ENCODE data around the gene RMDN2.

Gene RMDN2

GRCh38 chr2:38064801-38065501 is 139.9 kb downstream of the RMDN2 start:
- H3K9me3 ChIP-seq (ENCODE audit: low read length), result no peaks in the 10 kb centered on the region
- no peak overlapping the region for H3K9ac ChIP-seq (ENCODE audit: low read length)
- H3K9me2 ChIP-seq (ENCODE audit: low read depth, low read length), result no peaks in the 10 kb centered on the region
- H3K4me1 ChIP-seq (ENCODE audit: insufficient read depth, low read length, severe bottlenecking), result no peaks in the 10 kb centered on the region
- H3F3A ChIP-seq (ENCODE audit: insufficient read depth, low read length), result no peaks in the 10 kb centered on the region
- H3K4me2 ChIP-seq (ENCODE audit: low read length), result no peak overlapping the region
- no peak overlapping the region for H3K4me3 ChIP-seq (ENCODE audit: low read depth, low read length, poor library complexity, severe bottlenecking)
- no peak overlapping the region for H3K27ac ChIP-seq (ENCODE audit: low read depth, low read length, poor library complexity, severe bottlenecking)
- H3K36me3 ChIP-seq (ENCODE audit: insufficient read depth, low read length), result no peaks in the 10 kb centered on the region
- no peak overlapping the region for H2AFZ ChIP-seq (ENCODE audit: low read length)
- H4K20me1 ChIP-seq (ENCODE audit: insufficient read depth, low read length), result no peaks in the 10 kb centered on the region
- no peaks in the 10 kb centered on the region for H3K79me2 ChIP-seq (ENCODE audit: insufficient read depth, low read length)
- no peak for TF ChIP-seq EZH2 (IDR thresholded peaks at IDR 0.05; ENCODE audit: borderline replicate concordance, low read length)
- no peak for TF ChIP-seq CTCF (IDR thresholded peaks at IDR 0.05; ENCODE audit: low read length)
- H3K27me3 ChIP-seq (ENCODE audit: insufficient read depth, low read length), result no peaks in the 10 kb centered on the region

- no peaks in the 10 kb centered on the region for H3F3A ChIP-seq (ENCODE audit: insufficient read depth, low read length)
- H3K36me3 ChIP-seq (ENCODE audit: insufficient read depth, low read length), result no peaks in the 10 kb centered on the region
- H3K9ac ChIP-seq (ENCODE audit: low read length), result no peak overlapping the region
- H3K9me3 ChIP-seq (ENCODE audit: low read length), result no peaks in the 10 kb centered on the region
- H3K27me3 ChIP-seq (ENCODE audit: insufficient read depth, low read length), result no peaks in the 10 kb centered on the region
- H3K27ac ChIP-seq (ENCODE audit: low read depth, low read length, poor library complexity, severe bottlenecking), result no peak overlapping the region
- no peak overlapping the region for H3K4me2 ChIP-seq (ENCODE audit: low read length)
- TF ChIP-seq EZH2 (IDR thresholded peaks at IDR 0.05; ENCODE audit: borderline replicate concordance, low read length), result no peak
- no peak for TF ChIP-seq CTCF (IDR thresholded peaks at IDR 0.05; ENCODE audit: low read length)
- H3K4me1 ChIP-seq (ENCODE audit: insufficient read depth, low read length, severe bottlenecking), result no peaks in the 10 kb centered on the region
- no peak overlapping the region for H2AFZ ChIP-seq (ENCODE audit: low read length)
- no peaks in the 10 kb centered on the region for H4K20me1 ChIP-seq (ENCODE audit: insufficient read depth, low read length)
- H3K9me2 ChIP-seq (ENCODE audit: low read depth, low read length), result no peaks in the 10 kb centered on the region
- no peaks in the 10 kb centered on the region for H3K79me2 ChIP-seq (ENCODE audit: insufficient read depth, low read length)
- no peak overlapping the region for H3K4me3 ChIP-seq (ENCODE audit: low read depth, low read length, poor library complexity, severe bottlenecking)
Measured at GRCh38 chr2:38065502-38066135, 140.5 kb downstream of the RMDN2 start.

- Histone ChIP-seq H3K79me2 (ENCODE audit: insufficient read depth, low read length) (no peaks in the 10 kb centered on the region), H3K27ac (ENCODE audit: low read depth, low read length, poor library complexity, severe bottlenecking) (no peak overlapping the region), H3F3A (ENCODE audit: insufficient read depth, low read length) (no peaks in the 10 kb centered on the region), H3K4me3 (ENCODE audit: low read depth, low read length, poor library complexity, severe bottlenecking) (no peak overlapping the region), H3K27me3 (ENCODE audit: insufficient read depth, low read length) (no peaks in the 10 kb centered on the region), H3K9me2 (ENCODE audit: low read depth, low read length) (no peaks in the 10 kb centered on the region), H2AFZ (ENCODE audit: low read length) (no peak overlapping the region), H3K36me3 (ENCODE audit: insufficient read depth, low read length) (no peaks in the 10 kb centered on the region), H3K9me3 (ENCODE audit: low read length) (no peaks in the 10 kb centered on the region), H3K9ac (ENCODE audit: low read length) (no peak overlapping the region), H3K4me1 (ENCODE audit: insufficient read depth, low read length, severe bottlenecking) (no peaks in the 10 kb centered on the region), H3K4me2 (ENCODE audit: low read length) (no peak overlapping the region), H4K20me1 (ENCODE audit: insufficient read depth, low read length) (no peaks in the 10 kb centered on the region)
- no peak for TF ChIP-seq CTCF (IDR thresholded peaks at IDR 0.05; ENCODE audit: low read length)
- TF ChIP-seq EZH2 (IDR thresholded peaks at IDR 0.05; ENCODE audit: borderline replicate concordance, low read length), result no peak
Measured at GRCh38 chr2:38066421-38067115, 141.5 kb downstream of the RMDN2 start.
